Gastrocnemius medialis (tissue), 4 donors: ENCODE results near the gene TMC2. TPM values are rescaled to one million over a fixed set of nuclear protein-coding genes. Genes with fewer than 3 reads are reported as not detected.

ENCODE experiments used
- ATAC-seq, 2 donors: fragments of 150-250 bp; one replicate each; pipeline ENCODE4 v1.9.1; 2016
- DNase-seq, 2 donors: peaks; one replicate each; pipeline ENCODE4 v3.0.0-alpha.2; 2019
- H3K27ac ChIP-seq, 4 donors: fragments of 200-600 bp; sonication (generic); 1 replicate in 1 of 4; 2 replicates in 3 of 4; pipeline ENCODE4 v1.5.1; 2016 to 2018; ENCODE audit warnings: mild to moderate bottlenecking in 2 of 4, moderate library complexity in 1 of 4
- H3K27me3 ChIP-seq, 3 donors: fragments of 200-600 bp; sonication (generic) in 2 of 3; 1 replicate in 1 of 3; 2 replicates in 2 of 3; pipeline versions ENCODE4 v1.5.1 to v1.6.0; 2016 to 2019; ENCODE audit warnings: mild to moderate bottlenecking in 1 of 3, moderate library complexity in 1 of 3
- H3K36me3 ChIP-seq, 2 donors: fragments of 200-600 bp; sonication (generic) in 1 of 2; one replicate each; pipeline ENCODE4 v1.5.1; 2017 to 2018
- H3K4me1 ChIP-seq, 2 donors: fragments of 200-600 bp; sonication (generic) in 1 of 2; one replicate each; pipeline ENCODE4 v1.5.1; 2016 to 2017; ENCODE audit warnings: mild to moderate bottlenecking in 2 of 2
- H3K4me3 ChIP-seq, 4 donors: fragments of 200-600 bp; sonication (generic) in 3 of 4; 1 replicate in 1 of 4; 2 replicates in 3 of 4; pipeline ENCODE4 v1.5.1; 2016 to 2019; ENCODE audit warnings: mild to moderate bottlenecking in 2 of 4
- H3K9me3 ChIP-seq, 3 donors: fragments of 200-600 bp; sonication (generic) in 2 of 3; 1 replicate in 1 of 3; 2 replicates in 2 of 3; pipeline ENCODE4 v1.5.1; 2016 to 2019
- POLR2A ChIP-seq, 2 donors: fragments of 450-650 bp; IDR thresholded peaks; one replicate each; pipeline ENCODE4 v1.6.1; 2017; ENCODE audit warnings: antibody characterized with exemption in 2 of 2, mild to moderate bottlenecking in 2 of 2, moderate library complexity in 2 of 2
- in situ Hi-C, 4 donors: fragments of 200-750 bp; cut with MboI; loops; one replicate each; pipeline versions ENCODE4 v1.15.0 to v1.8.0; 2017; ENCODE audit warnings: low sequenced_read_pairs in 4 of 4
- intact Hi-C: fragments of 100-400 bp; cut with DNase I; formaldehyde crosslinking; loops from one replicate; pipeline ENCODE4 v1.15.1; 2023; ENCODE audit warnings: low total_unique reads
- total RNA-seq, 4 donors: library from RNA; depleted of rRNA; stranded (reverse); fragments of >200 nt; gene quantifications; one replicate each; pipeline versions ENCODE4 v1.1.0 to v1.2.3, GENCODE V29; 2016
- TF ChIP-seq, protein P1 (sequence below), 5 experiments: fragments of 450-650 bp in 3 of 5; fragments of 200-600 bp in 2 of 5; sonication (generic) in 2 of 5; IDR thresholded peaks in 4 of 5; conservative IDR thresholded peaks in 1 of 5; 1 replicate in 4 of 5; 2 replicates in 1 of 5; pipeline ENCODE4 v1.5.1; 2016 to 2019; ENCODE audit warnings: antibody characterized with exemption in 5 of 5, mild to moderate bottlenecking in 3 of 5, moderate library complexity in 3 of 5

TMC2 gene
- total RNA-seq, 4 donors from 2014 or later, result 0.10 TPM; not detected in 2

DNA sequence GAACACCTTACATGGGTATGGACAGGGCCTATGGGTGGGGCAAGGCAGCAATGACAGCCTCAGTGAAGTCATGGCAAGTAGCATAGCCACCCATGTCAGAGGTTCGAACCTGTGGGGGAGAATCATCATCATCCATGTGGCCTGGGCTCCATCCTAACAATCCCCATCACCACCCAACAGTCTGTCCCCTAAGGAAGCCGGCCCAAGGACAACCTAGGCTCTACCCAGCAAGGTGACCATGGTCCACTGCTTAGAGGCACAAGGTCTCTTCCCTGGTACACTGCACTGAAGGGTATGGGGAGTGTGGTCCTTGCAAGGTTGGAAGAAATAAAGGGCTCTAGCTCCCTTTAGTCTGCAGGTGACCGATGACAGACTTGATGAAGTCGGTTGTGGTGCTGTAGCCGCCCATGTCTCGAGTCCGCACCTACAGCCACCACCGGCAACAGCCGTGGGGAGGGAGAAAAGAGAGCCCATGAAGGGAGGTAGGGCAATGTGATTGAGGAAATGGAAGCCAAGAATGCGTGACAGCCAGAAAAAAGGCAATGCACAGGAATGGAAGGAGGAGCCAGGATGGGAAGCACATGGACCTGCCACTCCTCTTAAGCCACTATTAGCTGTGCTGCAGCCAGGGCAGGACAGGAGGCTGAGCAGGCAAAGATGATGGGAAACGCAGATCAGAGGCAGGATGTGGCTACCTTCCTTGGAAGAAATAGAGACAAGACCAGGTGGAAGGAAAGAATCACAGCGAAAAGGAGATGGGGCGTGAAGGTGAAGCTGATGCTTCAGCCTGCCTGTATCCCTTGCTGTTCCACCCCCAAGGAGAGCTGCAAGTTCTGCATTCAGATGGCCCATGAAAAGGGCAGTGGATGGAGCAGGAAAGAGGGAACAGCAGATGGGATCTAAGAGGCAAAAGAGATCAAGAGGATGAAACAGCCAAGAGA lies 122.3 kb downstream of the TMC2 start:
- Histone ChIP-seq H3K27ac (no peak overlapping the region), H3K4me3 (no peak overlapping the region), H3K9me3 (no peaks in the 10 kb centered on the region), H3K36me3 (peaks cover 0 to 96% of the 10 kb centered on the region in 2 donors), H3K4me1 (peaks cover 15 to 21% of the 10 kb centered on the region in 2 donors), H3K27me3 (no peaks in the 10 kb centered on the region)
- ATAC-seq, result no peak
- in situ Hi-C loops (loop anchor here in 2 of 4 donors (10.0 to 25.0 kb wide), 2 partner anchors 144 to 204 kb away; partner anchors contain the start of gene PTPRA (in 1 of the 2)), intact Hi-C loops (loop anchor here (10.0 kb wide), 1 partner anchor 216 kb away; the partner anchor contains the start of gene PTPRA)
- DNase-seq, result no peak
- no peak for TF ChIP-seq POLR2A (IDR thresholded peaks at IDR 0.05)
- TF ChIP-seq, protein P1, sequence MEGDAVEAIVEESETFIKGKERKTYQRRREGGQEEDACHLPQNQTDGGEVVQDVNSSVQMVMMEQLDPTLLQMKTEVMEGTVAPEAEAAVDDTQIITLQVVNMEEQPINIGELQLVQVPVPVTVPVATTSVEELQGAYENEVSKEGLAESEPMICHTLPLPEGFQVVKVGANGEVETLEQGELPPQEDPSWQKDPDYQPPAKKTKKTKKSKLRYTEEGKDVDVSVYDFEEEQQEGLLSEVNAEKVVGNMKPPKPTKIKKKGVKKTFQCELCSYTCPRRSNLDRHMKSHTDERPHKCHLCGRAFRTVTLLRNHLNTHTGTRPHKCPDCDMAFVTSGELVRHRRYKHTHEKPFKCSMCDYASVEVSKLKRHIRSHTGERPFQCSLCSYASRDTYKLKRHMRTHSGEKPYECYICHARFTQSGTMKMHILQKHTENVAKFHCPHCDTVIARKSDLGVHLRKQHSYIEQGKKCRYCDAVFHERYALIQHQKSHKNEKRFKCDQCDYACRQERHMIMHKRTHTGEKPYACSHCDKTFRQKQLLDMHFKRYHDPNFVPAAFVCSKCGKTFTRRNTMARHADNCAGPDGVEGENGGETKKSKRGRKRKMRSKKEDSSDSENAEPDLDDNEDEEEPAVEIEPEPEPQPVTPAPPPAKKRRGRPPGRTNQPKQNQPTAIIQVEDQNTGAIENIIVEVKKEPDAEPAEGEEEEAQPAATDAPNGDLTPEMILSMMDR (IDR thresholded peaks at IDR 0.05 in 4 of 5, conservative IDR thresholded peaks at IDR 0.05 in 1 of 5), result no peak

DNA sequence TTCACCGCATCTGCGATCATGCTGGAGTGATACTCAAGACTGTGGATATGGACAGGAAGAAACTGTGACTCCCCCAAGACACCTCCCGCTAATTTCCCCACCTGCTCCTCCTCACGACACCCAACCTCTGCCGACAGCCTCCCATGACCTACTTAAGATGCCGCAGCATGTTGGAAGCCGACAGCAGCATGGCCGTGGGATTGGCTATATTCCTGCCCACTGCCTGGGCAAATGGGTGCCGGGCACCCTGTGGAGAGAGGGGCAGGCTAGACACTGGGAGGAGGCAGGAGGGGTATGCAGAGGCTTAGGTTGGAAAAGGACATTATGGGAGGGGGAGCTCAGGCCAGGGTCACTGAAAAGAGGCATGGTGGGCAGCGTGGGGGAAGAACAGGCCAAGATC lies 123.2 kb downstream of the TMC2 start:
- TF ChIP-seq, protein P1 (IDR thresholded peaks at IDR 0.05 in 4 of 5, conservative IDR thresholded peaks at IDR 0.05 in 1 of 5), result no peak
- TF ChIP-seq POLR2A (IDR thresholded peaks at IDR 0.05), result no peak
- in situ Hi-C loops, result loop anchor here in 2 of 4 donors (10.0 to 25.0 kb wide), 2 partner anchors 145 to 203 kb away; partner anchors contain the start of gene PTPRA (in 1 of the 2)

GRCh38 chr20:2663364-2663886 lies 127.1 kb downstream of the TMC2 start:
- peak in 1 of 2 donors; percentile 4 for ATAC-seq
- DNase-seq, result no peak
- H3K27ac ChIP-seq, result peak overlapping the region; percentile 86 to 89 (median 87)
- intact Hi-C loops, result no loop called here
- no peaks in the 10 kb centered on the region for H3K27me3 ChIP-seq
- peaks cover 0 to 49% of the 10 kb centered on the region in 2 donors for H3K36me3 ChIP-seq
- H3K4me3 ChIP-seq, result peak overlapping the region; percentile 66 to 98 (median 83)
- in situ Hi-C loops, result loop anchor here in 1 of 4 donors (25.0 kb wide), 1 partner anchor 199 kb away; the partner anchor contains the start of gene PTPRA
- TF ChIP-seq POLR2A (IDR thresholded peaks at IDR 0.05), result no peak
- TF ChIP-seq, protein P1 (IDR thresholded peaks at IDR 0.05 in 4 of 5, conservative IDR thresholded peaks at IDR 0.05 in 1 of 5), result no peak
- peaks cover 13 to 14% of the 10 kb centered on the region in 2 donors for H3K4me1 ChIP-seq
- H3K9me3 ChIP-seq, result no peaks in the 10 kb centered on the region

More for the DNA sequence above, 123.2 kb downstream of the TMC2 start:
- Histone ChIP-seq H3K36me3 (peaks cover 0 to 88% of the 10 kb centered on the region in 2 donors), H3K9me3 (no peaks in the 10 kb centered on the region), H3K4me3 (no peak overlapping the region), H3K27ac (no peak overlapping the region), H3K27me3 (no peaks in the 10 kb centered on the region), H3K4me1 (peaks cover 10 to 14% of the 10 kb centered on the region in 2 donors)
- intact Hi-C loops, result loop anchor here (10.0 kb wide), 1 partner anchor 215 kb away; the partner anchor contains the start of gene PTPRA
- DNase-seq, result no peak
- ATAC-seq, result no peak

DNA sequence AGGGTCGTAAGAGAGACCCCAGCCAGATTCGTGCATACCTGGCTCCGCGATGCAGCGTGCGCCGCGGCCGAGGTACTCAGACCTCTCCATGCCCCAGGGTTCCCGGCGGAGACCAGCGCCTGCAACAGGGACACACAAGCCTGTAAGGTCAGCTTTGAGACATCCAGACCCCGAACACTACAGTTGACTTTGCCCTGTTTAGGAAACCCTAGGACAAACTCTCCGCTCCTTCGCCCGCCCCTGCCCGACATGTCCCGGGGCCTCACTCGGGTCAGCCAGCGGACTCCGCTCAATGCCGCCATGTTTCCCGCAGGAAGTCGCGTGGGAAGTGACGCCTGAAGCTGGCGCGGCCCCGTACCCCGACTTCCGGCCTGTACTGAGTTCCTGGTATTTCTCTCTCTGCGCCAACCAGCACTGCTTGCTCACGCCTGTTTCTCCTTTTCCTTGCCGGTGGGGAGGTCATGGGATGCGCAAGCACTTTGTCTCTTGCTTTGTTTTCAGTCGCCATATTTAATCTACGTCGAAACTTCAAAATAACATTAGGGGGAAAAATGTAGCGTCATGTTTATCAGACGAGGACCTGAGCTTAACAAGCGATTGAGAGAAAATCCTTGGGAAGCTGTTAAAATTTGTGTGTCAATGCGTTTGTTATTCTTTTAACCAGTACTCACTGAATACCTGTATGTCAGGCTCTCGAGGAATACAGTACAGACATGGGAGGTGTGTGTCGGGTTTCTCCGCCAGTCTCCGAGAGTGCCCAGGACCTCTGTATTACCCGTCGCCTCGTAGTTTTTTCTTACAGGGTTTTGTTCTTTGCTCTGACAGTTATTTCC lies 127.7 kb downstream of the TMC2 start, which contains the start of gene IDH3B:
IDH3B (minus strand) TSS at position 330 of the 833 bp plus-strand sequence; CDS start at position 302, 28 bp downstream.
- intact Hi-C loops, result loop anchor here (1.0 kb wide), 1 partner anchor 12 kb away; the partner anchor contains the start of gene NOP56
- TF ChIP-seq, protein P1 (IDR thresholded peaks at IDR 0.05 in 4 of 5, conservative IDR thresholded peaks at IDR 0.05 in 1 of 5), result no peak
- TF ChIP-seq POLR2A (IDR thresholded peaks at IDR 0.05), result peak; percentile 70 to 76
- Histone ChIP-seq H3K4me3 (peak within 1 kb of the TSS; percentile 66 to 98 (median 83)), H3K36me3 (peaks cover 0 to 42% of the 10 kb centered on the region in 2 donors), H3K27me3 (no peaks in the 10 kb centered on the region), H3K4me1 (peaks cover 13 to 14% of the 10 kb centered on the region in 2 donors), H3K27ac (peak within 1 kb of the TSS; percentile 86 to 89 (median 87)), H3K9me3 (no peaks in the 10 kb centered on the region)
- ATAC-seq (peak; percentile 97 to 98), DNase-seq (peak; percentile 87 to 93)
- in situ Hi-C loops, result loop anchor here in 1 of 4 donors (25.0 kb wide), 1 partner anchor 198 kb away; the partner anchor contains the start of gene PTPRA
